Endothelial cell of umbilical vein (primary cell): ENCODE results near the gene FUT8. TPM values are rescaled to one million over a fixed set of nuclear protein-coding genes. Genes with fewer than 3 reads are reported as not detected.

Experiments used
- BruUV-seq: library from RNA; stranded (reverse); fragments of 400-500 nt; replicated peaks from 2 replicates; lab custom pipeline; 2021; lab: Mats Ljungman, UMichigan
- CTCF ChIA-PET: fragments of 300-600, 350-600 bp; sonication (Branson Sonifier 250); formaldehyde crosslinking; loops from one replicate; lab custom pipeline; 2021; ENCODE audit warnings: antibody characterized with exemption, inconsistent platforms; lab: Charles Lee
- POLR2A ChIA-PET: fragments of 300-600, 350-600 bp; sonication (Branson Sonifier 250); formaldehyde crosslinking; loops from one replicate; lab custom pipeline; 2021; ENCODE audit warnings: antibody characterized with exemption, inconsistent platforms; lab: Charles Lee
- DNase-seq: peaks from one replicate; pipeline ENCODE4 v3.0.0-alpha.2; 2011; ENCODE audit warnings: low read depth, low spot score
- FAIRE-seq: peaks from 2 replicates; lab custom pipeline; 2011; peaks lifted over from hg19 to GRCh38; lab: Jason Lieb, UNC
- H2AFZ ChIP-seq: 2 replicates; pipeline ENCODE4 v1.6.0; 2012; ENCODE audit warnings: low read depth, low read length, control low read depth, inconsistent platforms
- H3K27ac ChIP-seq: 2 replicates; pipeline ENCODE4 v1.5.1; 2011; ENCODE audit warnings: low read depth, mild to moderate bottlenecking, control low read depth, low read length, moderate library complexity; ENCODE audit not compliant: insufficient read depth
- H3K27me3 ChIP-seq, 2 experiments: 2 replicates each; pipeline versions ENCODE4 v1.6.0 to v1.6.1; 2011; ENCODE audit warnings: low read length in 2 of 2, mixed read lengths in 1 of 2; ENCODE audit not compliant: control insufficient read depth in 2 of 2, insufficient read depth in 2 of 2
- H3K36me3 ChIP-seq, 2 experiments: 2 replicates in 1 of 2; 3 replicates in 1 of 2; pipeline ENCODE4 v1.5.1; 2011; ENCODE audit warnings: low read length in 2 of 2, mild to moderate bottlenecking in 1 of 2, moderate library complexity in 1 of 2; ENCODE audit not compliant: control insufficient read depth in 2 of 2, insufficient read depth in 2 of 2; ENCODE audit errors: extremely low read depth in 1 of 2
- H3K4me1 ChIP-seq: 3 replicates; pipeline ENCODE4 v1.5.1; 2011; ENCODE audit warnings: mild to moderate bottlenecking, low read length; ENCODE audit not compliant: control insufficient read depth, insufficient read depth; ENCODE audit errors: extremely low read depth
- H3K4me2 ChIP-seq: 2 replicates; pipeline ENCODE4 v1.6.1; 2011; ENCODE audit warnings: low read length, control low read depth, mixed read lengths; ENCODE audit not compliant: insufficient read depth
- H3K4me3 ChIP-seq, 3 experiments: fragments of 200-600 bp in 1 of 3; sonication (generic), shearing (Covaris generic) in 1 of 3; replicated peaks in 1 of 3; 2 replicates each; pipeline ENCODE4 v1.5.1; 2011 to 2016; ENCODE audit warnings: control low read depth in 3 of 3, low read length in 3 of 3, mild to moderate bottlenecking in 2 of 3, inconsistent platforms in 1 of 3, low read depth in 1 of 3, moderate library complexity in 1 of 3; ENCODE audit not compliant: insufficient read depth in 1 of 3
- H3K79me2 ChIP-seq: 2 replicates; pipeline ENCODE4 v1.6.0; 2012; ENCODE audit warnings: low read length, inconsistent platforms; ENCODE audit not compliant: control insufficient read depth, insufficient read depth
- H3K9ac ChIP-seq: replicated peaks from 2 replicates; pipeline ENCODE3; 2011; ENCODE audit warnings: low read length, control low read depth; ENCODE audit not compliant: insufficient read depth; ENCODE audit errors: extremely low read depth
- H3K9me1 ChIP-seq: replicated peaks from 3 replicates; pipeline ENCODE4 v1.6.0; 2011; ENCODE audit warnings: mild to moderate bottlenecking, low read length; ENCODE audit not compliant: control insufficient read depth, insufficient read depth; ENCODE audit errors: extremely low read depth
- H3K9me3 ChIP-seq: replicated peaks from 2 replicates; pipeline ENCODE4 v1.5.1; 2012; ENCODE audit warnings: low read length, inconsistent platforms; ENCODE audit not compliant: control insufficient read depth, insufficient read depth
- H4K20me1 ChIP-seq: replicated peaks from 2 replicates; pipeline ENCODE3; 2011; ENCODE audit warnings: mild to moderate bottlenecking, low read length; ENCODE audit not compliant: control insufficient read depth, insufficient read depth; ENCODE audit errors: extremely low read depth
- CTCF ChIP-seq, 2 donors: IDR thresholded peaks; 1 replicate in 1 of 2; 2 replicates in 1 of 2; pipeline ENCODE4 v1.5.1; 2011; ENCODE audit warnings: low read length in 2 of 2, mild to moderate bottlenecking in 2 of 2, moderate library complexity in 2 of 2, control low read depth in 1 of 2, inconsistent platforms in 1 of 2, low read depth in 1 of 2; ENCODE audit not compliant: insufficient read depth in 1 of 2; ENCODE audit errors: extremely low read depth in 1 of 2
- EZH2 ChIP-seq: IDR thresholded peaks from 2 replicates; pipeline ENCODE4 v1.6.1; 2012; ENCODE audit warnings: borderline replicate concordance, low read depth, mild to moderate bottlenecking, moderate library complexity, low read length, inconsistent platforms; ENCODE audit not compliant: severe bottlenecking
- FOS ChIP-seq: IDR thresholded peaks from 2 replicates; pipeline ENCODE4 v1.6.1; 2011; ENCODE audit warnings: mild to moderate bottlenecking, low read length, moderate library complexity, borderline replicate concordance; ENCODE audit not compliant: insufficient read depth
- GATA2 ChIP-seq: IDR thresholded peaks from 2 replicates; pipeline ENCODE4 v1.7.0; 2011; ENCODE audit warnings: low read depth, mild to moderate bottlenecking, moderate library complexity, mixed read lengths, low read length; ENCODE audit not compliant: insufficient read length, insufficient read depth
- JUN ChIP-seq: IDR thresholded peaks from 2 replicates; pipeline ENCODE4 v1.6.1; 2011; ENCODE audit warnings: borderline replicate concordance, low read depth; ENCODE audit not compliant: insufficient read length, insufficient read depth
- MAX ChIP-seq: IDR thresholded peaks from 2 replicates; pipeline ENCODE4 v1.6.1; 2011; ENCODE audit not compliant: insufficient read depth, insufficient read length
- MYC ChIP-seq: IDR thresholded peaks from one replicate; pipeline ENCODE4 v1.6.1; 2011; ENCODE audit warnings: mild to moderate bottlenecking, low read depth, low read length
- POLR2A ChIP-seq: IDR thresholded peaks from 2 replicates; pipeline ENCODE4 v1.6.1; 2012; ENCODE audit warnings: low read depth, mild to moderate bottlenecking, control low read depth, low read length
- POLR2AphosphoS5 ChIP-seq: IDR thresholded peaks from 2 replicates; pipeline ENCODE4 v1.6.1; 2012; ENCODE audit warnings: low read depth, mild to moderate bottlenecking, control low read depth, low read length, moderate library complexity; ENCODE audit not compliant: insufficient read depth
- dilution Hi-C: fragments of 300-500 bp; cut with MboI; formaldehyde crosslinking; loops from one replicate; pipeline ENCODE4 v1.15.0; 2019; ENCODE audit warnings: low sequenced_read_pairs; ENCODE audit not compliant: extremely low pct_ligation_motif_present
- intact Hi-C: fragments of 100-400 bp; cut with micrococcal nuclease; formaldehyde crosslinking; loops from one replicate; pipeline ENCODE4 v1.10.0; 2022
- polyA plus RNA-seq, 4 experiments: library from polyadenylated mRNA; depleted of rRNA in 3 of 4; stranded (reverse) in 3 of 4; unstranded in 1 of 4; fragments of >200 nt; gene quantifications; 2 replicates each; pipeline versions ENCODE4 v1.2.1 to v1.2.3, GENCODE V29; 2011 to 2012; ENCODE audit warnings: missing spikeins in 1 of 4
- total RNA-seq: library from RNA; stranded (reverse); gene quantifications from 2 replicates; pipeline ENCODE4 v1.2.3, GENCODE V29; 2021

Gene FUT8
- total and polyA plus RNA-seq, 2 donors (not counting 3 experiments of a cell fraction or from before 2014, with no cell fraction given) = 16.7 to 38.8 TPM

DNA sequence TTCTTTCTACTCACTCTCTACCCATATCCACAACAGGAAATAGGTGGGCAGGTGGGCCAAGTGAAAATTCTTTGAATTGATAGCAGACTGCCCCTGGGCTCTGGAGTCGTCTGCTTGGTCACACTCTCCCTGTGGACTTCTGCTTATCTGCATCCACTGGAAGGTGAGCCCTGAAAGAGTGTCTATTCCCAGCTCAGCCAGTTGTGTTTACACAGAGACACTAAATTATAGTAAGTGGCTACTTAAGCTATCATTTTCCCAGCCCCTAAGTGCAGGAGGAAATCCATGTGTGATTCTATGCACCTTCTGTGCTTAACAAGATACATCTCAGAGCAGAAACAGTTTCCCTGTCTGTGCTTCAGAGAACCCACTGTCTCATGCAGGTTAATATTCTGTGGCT lies 338.4 kb downstream of the FUT8 start:
- no peak overlapping the region for H3K4me3 ChIP-seq
- H3K79me2 ChIP-seq = no peaks in the 10 kb centered on the region
- FAIRE-seq (no peak), DNase-seq (no peak)
- H3K4me2 ChIP-seq = no peak overlapping the region
- H4K20me1 ChIP-seq = no peaks in the 10 kb centered on the region
- no peaks in the 10 kb centered on the region for H3K9me1 ChIP-seq
- no peaks in the 10 kb centered on the region for H3K9me3 ChIP-seq
- ChIA-PET POLR2A (no interaction called here), CTCF (interaction anchor here (1.5 to 1.6 kb wide), 2 partner anchors 74 to 587 kb away, joined by 4 read pairs; no protein-coding TSS in a partner anchor)
- H3K27ac ChIP-seq = no peak overlapping the region
- H3K27me3 ChIP-seq = no peaks in the 10 kb centered on the region
- H2AFZ ChIP-seq = no peak overlapping the region
- dilution Hi-C loops (no loop called here), intact Hi-C loops (no loop called here)
- H3K36me3 ChIP-seq = no peaks in the 10 kb centered on the region
- no peak for TF ChIP-seq POLR2A
- TF ChIP-seq FOS = no peak
- TF ChIP-seq EZH2 = no peak
- TF ChIP-seq POLR2AphosphoS5 = no peak
- TF ChIP-seq JUN = no peak
- TF ChIP-seq MAX = no peak
- TF ChIP-seq CTCF (IDR thresholded peaks at IDR 0.05; ENCODE audit: extremely low read depth in 1 of 2, insufficient read depth in 1 of 2, low read depth in 1 of 2, low read length in 2 of 2) = no peak
- TF ChIP-seq MYC = no peak
- TF ChIP-seq GATA2 = no peak
- H3K4me1 ChIP-seq = no peaks in the 10 kb centered on the region
- no TSS peak for BruUV-seq
- H3K9ac ChIP-seq = no peak overlapping the region
